HL-60 (cell line): ENCODE measurements around the gene PSENEN.

ENCODE experiments used
- CTCF ChIP-seq: IDR thresholded peaks from one replicate; pipeline ENCODE4 v1.5.1; 2011; ENCODE audit warnings: low read length, control low read depth, inconsistent platforms; ENCODE audit not compliant: insufficient read depth
- GABPA ChIP-seq: IDR thresholded peaks from 2 replicates; pipeline ENCODE4 v1.6.1; 2012; ENCODE audit warnings: low read depth
- POLR2AphosphoS5 ChIP-seq: IDR thresholded peaks from 2 replicates; pipeline ENCODE4 v1.6.1; 2012; ENCODE audit warnings: low read depth
- REST ChIP-seq: IDR thresholded peaks from 2 replicates; pipeline ENCODE4 v1.6.1; 2012; ENCODE audit warnings: low read depth; ENCODE audit not compliant: insufficient replicate concordance

DNA sequence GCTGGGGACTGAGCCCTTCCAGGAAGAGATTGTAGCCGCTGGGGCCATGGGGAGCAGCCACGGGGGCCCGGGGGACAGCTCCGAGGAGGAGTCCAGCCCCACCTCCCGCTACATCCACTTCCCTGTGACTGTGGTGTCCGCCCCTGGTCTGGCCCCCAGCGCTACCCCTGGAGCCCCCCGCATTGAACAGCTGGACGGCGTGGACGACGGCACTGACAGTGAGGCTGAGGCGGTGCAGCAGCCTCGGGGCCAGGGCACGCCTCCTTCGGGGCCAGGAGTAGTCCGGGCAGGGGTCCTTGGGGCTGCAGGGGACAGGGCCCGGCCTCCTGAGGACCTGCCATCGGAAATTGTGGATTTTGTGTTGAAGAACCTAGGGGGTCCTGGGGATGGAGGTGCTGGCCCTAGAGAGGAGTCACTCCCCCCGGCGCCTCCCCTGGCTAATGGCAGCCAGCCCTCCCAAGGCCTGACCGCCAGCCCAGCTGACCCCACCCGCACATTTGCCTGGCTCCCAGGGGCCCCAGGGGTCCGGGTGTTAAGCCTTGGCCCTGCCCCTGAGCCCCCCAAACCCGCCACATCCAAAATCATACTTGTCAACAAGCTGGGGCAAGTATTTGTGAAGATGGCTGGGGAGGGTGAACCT, 12.8 kb upstream of the PSENEN start:
- no peak for TF ChIP-seq CTCF
- no peak for TF ChIP-seq REST
- TF ChIP-seq POLR2AphosphoS5: no peak
- TF ChIP-seq GABPA: no peak
